GM23248 (cell line): ENCODE results near the gene BICC1. TPM values are rescaled to one million over a fixed set of nuclear protein-coding genes. Genes with fewer than 3 reads are reported as not detected.

ENCODE experiments used
- DNase-seq: peaks from one replicate; pipeline ENCODE4 v3.0.0-alpha.2; 2015
- H2AFZ ChIP-seq: fragments of 200-600 bp; sonication (generic); 2 replicates; pipeline ENCODE4 v1.6.1; 2016; ENCODE audit warnings: antibody characterized with exemption
- H3F3A ChIP-seq: fragments of 200-600 bp; sonication (generic); 2 replicates; pipeline ENCODE4 v1.6.1; 2016; ENCODE audit warnings: mild to moderate bottlenecking, antibody characterized with exemption, mixed run types; ENCODE audit not compliant: insufficient read depth
- H3K27ac ChIP-seq: fragments of 200-600 bp; sonication (generic); 2 replicates; pipeline ENCODE4 v1.5.1; 2016; ENCODE audit warnings: mild to moderate bottlenecking
- H3K27me3 ChIP-seq: fragments of 200-600 bp; sonication (generic); replicated peaks from 2 replicates; pipeline ENCODE4 v1.6.1; 2016; ENCODE audit warnings: mild to moderate bottlenecking; ENCODE audit not compliant: insufficient read depth
- H3K36me3 ChIP-seq: fragments of 200-600 bp; sonication (generic); 2 replicates; pipeline ENCODE4 v1.6.1; 2016; ENCODE audit warnings: low read depth, mild to moderate bottlenecking
- H3K4me1 ChIP-seq: fragments of 200-600 bp; sonication (generic); 2 replicates; pipeline ENCODE4 v1.6.1; 2016; ENCODE audit warnings: mild to moderate bottlenecking; ENCODE audit not compliant: insufficient read depth
- H3K4me2 ChIP-seq: fragments of 200-600 bp; sonication (generic); one replicate; pipeline ENCODE4 v1.6.1; 2016; ENCODE audit warnings: mild to moderate bottlenecking; ENCODE audit not compliant: unreplicated experiment
- H3K4me3 ChIP-seq: fragments of 200-600 bp; sonication (generic); 2 replicates; pipeline ENCODE4 v1.5.1; 2016; ENCODE audit warnings: mild to moderate bottlenecking
- H3K79me2 ChIP-seq: fragments of 200-600 bp; sonication (generic); 2 replicates; pipeline ENCODE4 v1.6.1; 2016; ENCODE audit warnings: mild to moderate bottlenecking; ENCODE audit not compliant: insufficient read depth
- H3K9ac ChIP-seq: fragments of 200-600 bp; sonication (generic); 2 replicates; pipeline ENCODE4 v1.6.1; 2016; ENCODE audit warnings: mild to moderate bottlenecking
- H3K9me2 ChIP-seq: fragments of 200-600 bp; sonication (generic); 2 replicates; pipeline ENCODE4 v1.6.1; 2016; ENCODE audit warnings: mixed run types, mild to moderate bottlenecking, moderate library complexity; ENCODE audit not compliant: insufficient read depth
- H3K9me3 ChIP-seq: fragments of 200-600 bp; sonication (generic); one replicate; pipeline ENCODE4 v1.6.1; 2017; ENCODE audit warnings: low read depth
- H4K20me1 ChIP-seq: fragments of 200-600 bp; sonication (generic); 2 replicates; pipeline ENCODE4 v1.6.0; 2016; ENCODE audit not compliant: insufficient read depth
- EZH2 ChIP-seq: fragments of 200-600 bp; sonication (generic); IDR thresholded peaks from 2 replicates; pipeline ENCODE4 v1.6.1; 2018; ENCODE audit warnings: antibody characterized with exemption, mild to moderate bottlenecking; ENCODE audit not compliant: insufficient read depth, poor library complexity, severe bottlenecking
- EZH2phosphoT487 ChIP-seq: fragments of 200-600 bp; sonication (generic); IDR thresholded peaks from 2 replicates; pipeline ENCODE4 v1.6.1; 2018; ENCODE audit warnings: antibody characterized with exemption, moderate library complexity, mild to moderate bottlenecking, low read depth; ENCODE audit not compliant: insufficient read depth
- WGBS, 2 experiments: methylation state at CpG; one replicate each; pipeline ENCODE4 v1.1.6; 2015 to 2017; ENCODE audit warnings: low lambda C conversion rate in 2 of 2, low coverage in 1 of 2; ENCODE audit errors: missing lambda C conversion rate in 2 of 2; 5-methylcytosine and 5-hydroxymethylcytosine counted together
- in situ Hi-C: fragments of 300-500 bp; cut with MboI; formaldehyde crosslinking; loops from 2 replicates; pipeline ENCODE4 v1.15.0; 2020
- polyA plus RNA-seq: library from polyadenylated mRNA; unstranded; fragments of >200 nt; fragmentation: Nextera tagmentation; extraction: Ambion mirVana; gene quantifications from 2 replicates; pipeline ENCODE4 v1.2.1, GENCODE V29; 2016
- total RNA-seq: library from RNA; depleted of rRNA; stranded (reverse); fragments of >200 nt; shearing (Covaris generic); gene quantifications from 2 replicates; pipeline ENCODE4 v1.2.3, GENCODE V29; 2014

Gene BICC1
- total and polyA plus RNA-seq, 2 experiments from 2014 or later: 80.5 to 97.0 TPM

DNA sequence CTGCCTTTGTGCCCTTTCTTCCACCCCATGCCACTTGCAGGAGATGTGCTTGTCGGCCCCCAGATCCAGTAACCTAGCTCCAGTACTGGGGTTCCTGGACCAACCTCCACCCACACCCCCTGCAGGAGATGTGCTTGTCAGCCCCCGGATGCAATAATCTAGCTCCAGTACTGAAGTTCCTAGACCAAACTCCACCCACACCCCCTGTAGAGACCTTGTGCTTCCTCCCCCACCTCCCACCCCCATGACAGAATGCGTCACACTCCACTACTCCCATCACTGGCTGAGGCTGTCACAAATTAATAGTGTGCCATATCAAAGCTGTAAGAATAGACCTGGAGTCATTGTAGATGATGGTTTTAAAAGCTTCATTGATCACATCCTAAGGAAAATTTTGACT, 185.0 kb downstream of the BICC1 start:
- H3K4me3 ChIP-seq: no peak overlapping the region
- no peak overlapping the region for H3K4me2 ChIP-seq
- no peak overlapping the region for H3K9ac ChIP-seq
- TF ChIP-seq EZH2 (no peak), EZH2phosphoT487 (no peak)
- peaks cover 46% of the 10 kb centered on the region for H3K4me1 ChIP-seq
- no peak overlapping the region for H3K27ac ChIP-seq
- H3K9me2 ChIP-seq: no peaks in the 10 kb centered on the region
- peaks cover 9% of the 10 kb centered on the region; the same call in 1 of the 2 replicates for H3K36me3 ChIP-seq
- H3K79me2 ChIP-seq: peaks cover 73% of the 10 kb centered on the region
- H3K27me3 ChIP-seq: no peaks in the 10 kb centered on the region
- 95 to 99% methylated on average over 2 to 3 of the region's 3 CpGs for WGBS, 2 experiments
- DNase-seq: no peak
- peaks cover 43% of the 10 kb centered on the region for H3F3A ChIP-seq
- no peaks in the 10 kb centered on the region for H3K9me3 ChIP-seq
- in situ Hi-C loops: no loop called here
- H4K20me1 ChIP-seq: no peaks in the 10 kb centered on the region
- no peak overlapping the region for H2AFZ ChIP-seq

DNA sequence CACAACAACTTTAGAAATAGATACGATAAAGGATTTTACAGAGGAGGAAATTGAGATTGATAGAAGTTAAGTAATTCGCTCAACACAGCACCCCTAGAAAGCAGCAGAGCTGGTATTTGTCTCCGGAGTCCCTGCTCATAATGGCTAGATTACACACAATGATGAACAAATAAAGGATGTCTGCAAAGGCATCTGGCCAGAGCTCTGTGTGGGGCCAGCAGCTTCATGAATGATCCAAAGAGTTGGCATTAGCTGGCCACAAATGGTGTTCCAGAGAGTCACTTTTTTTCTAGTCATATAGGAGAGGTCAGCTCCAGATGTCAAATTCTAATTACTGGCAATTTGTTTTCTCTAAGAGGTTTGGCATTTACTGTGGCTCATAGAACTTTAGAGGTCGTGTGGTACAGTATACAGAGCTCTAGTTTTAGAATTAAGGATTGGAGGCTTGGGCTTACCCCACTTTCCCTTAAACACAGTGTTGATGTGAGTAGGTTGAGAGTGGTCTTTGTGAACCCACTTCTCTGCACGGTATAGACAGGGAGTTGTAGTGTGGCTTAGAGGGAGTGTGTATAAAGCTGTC, 186.2 kb downstream of the BICC1 start:
- H3K79me2 ChIP-seq: peaks cover 80% of the 10 kb centered on the region
- peaks cover 58% of the 10 kb centered on the region for H3K4me1 ChIP-seq
- H2AFZ ChIP-seq: no peak overlapping the region
- no peak overlapping the region for H3K4me2 ChIP-seq
- H3K9me2 ChIP-seq: no peaks in the 10 kb centered on the region
- in situ Hi-C loops: no loop called here
- WGBS, 2 experiments: 64 to 65% methylated on average over 5 of the region's 5 CpGs
- H3K9me3 ChIP-seq: no peaks in the 10 kb centered on the region
- H3K36me3 ChIP-seq: peaks cover 9% of the 10 kb centered on the region; the same call in 1 of the 2 replicates
- H3K9ac ChIP-seq: no peak overlapping the region
- peak; percentile 63 for DNase-seq
- no peaks in the 10 kb centered on the region for H4K20me1 ChIP-seq
- TF ChIP-seq EZH2phosphoT487 (no peak), EZH2 (no peak)
- H3K27ac ChIP-seq: no peak overlapping the region
- no peaks in the 10 kb centered on the region for H3K27me3 ChIP-seq
- peaks cover 52% of the 10 kb centered on the region for H3F3A ChIP-seq
- H3K4me3 ChIP-seq: no peak overlapping the region

DNA sequence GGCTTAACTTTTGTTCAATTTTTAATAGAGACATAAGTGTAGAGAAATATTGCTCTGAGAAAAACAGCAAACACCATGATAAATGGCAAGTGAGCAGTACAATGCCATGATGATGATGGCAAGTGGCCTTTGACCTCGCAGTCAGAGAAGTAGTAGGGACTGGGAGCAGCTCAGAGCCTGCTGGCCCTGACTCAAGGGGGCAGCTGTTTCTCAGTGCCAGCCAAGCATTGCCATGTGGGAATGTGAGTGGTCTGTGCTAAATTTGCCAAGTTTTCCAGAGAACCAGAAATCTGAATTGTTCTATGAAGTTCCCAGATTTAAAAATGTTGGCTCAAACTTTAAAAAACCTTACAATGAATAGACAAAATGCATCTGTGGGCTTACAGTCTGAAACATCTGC, 187.9 kb downstream of the BICC1 start:
- 0 out of 2 replicates have a peak, but pooled peaks cover under 1% of the 10 kb centered on the region for H3K36me3 ChIP-seq
- H3K9ac ChIP-seq: peak overlapping the region; percentile 68
- no peak overlapping the region for H3K4me3 ChIP-seq
- H2AFZ ChIP-seq: no peak overlapping the region
- H3K79me2 ChIP-seq: peaks cover 66% of the 10 kb centered on the region
- peak overlapping the region; percentile 90 for H3K27ac ChIP-seq
- peak overlapping the region; percentile 66 for H3K4me2 ChIP-seq
- WGBS, 2 experiments: 47 to 50% methylated on average over 1 of the region's 1 CpG
- peaks cover 65% of the 10 kb centered on the region for H3F3A ChIP-seq
- in situ Hi-C loops: no loop called here
- peak; percentile 23 for DNase-seq
- H3K9me2 ChIP-seq: no peaks in the 10 kb centered on the region
- no peaks in the 10 kb centered on the region for H4K20me1 ChIP-seq
- TF ChIP-seq EZH2: no peak
- TF ChIP-seq EZH2phosphoT487: no peak
- H3K4me1 ChIP-seq: peaks cover 75% of the 10 kb centered on the region
- H3K9me3 ChIP-seq: no peaks in the 10 kb centered on the region
- no peaks in the 10 kb centered on the region for H3K27me3 ChIP-seq

DNA sequence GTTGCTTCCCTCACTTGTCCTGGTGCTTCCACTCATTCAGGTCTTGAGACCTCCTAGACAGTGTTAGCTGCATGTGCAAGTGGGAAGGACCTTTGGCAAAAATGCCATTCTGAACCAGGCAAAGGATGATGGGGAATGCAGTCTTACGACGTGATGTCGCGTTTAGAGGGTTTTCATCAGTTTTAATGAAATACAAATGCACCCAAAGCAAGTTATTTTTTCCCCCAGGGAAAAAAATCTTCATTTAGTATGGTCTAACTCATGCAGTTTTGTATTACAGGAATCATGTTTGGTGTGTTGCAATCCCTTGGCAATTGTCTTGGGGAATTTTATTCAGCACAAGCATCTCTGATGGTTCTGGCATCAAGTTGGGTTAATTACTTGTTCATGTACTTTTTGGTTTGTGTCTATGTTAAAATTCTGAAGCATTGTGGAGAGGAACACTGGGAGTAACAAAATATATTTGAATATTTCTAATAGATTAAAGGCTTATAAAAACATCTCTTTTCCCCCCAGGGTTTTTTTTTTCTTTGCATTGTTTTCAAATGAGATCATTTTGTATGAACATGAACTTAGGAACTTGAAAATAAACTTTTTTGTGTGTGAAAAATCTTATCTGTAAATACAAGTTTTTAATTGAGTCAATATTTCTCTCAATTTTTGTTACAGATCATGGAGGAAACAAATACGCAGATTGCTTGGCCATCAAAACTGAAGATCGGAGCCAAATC, 188.9 kb downstream of the BICC1 start:
- H4K20me1 ChIP-seq: no peaks in the 10 kb centered on the region
- H2AFZ ChIP-seq: no peak overlapping the region
- peak overlapping the region; percentile 49 for H3K4me3 ChIP-seq
- no peaks in the 10 kb centered on the region for H3K9me2 ChIP-seq
- peak overlapping the region; percentile 66 for H3K4me2 ChIP-seq
- peak overlapping the region; percentile 90 for H3K27ac ChIP-seq
- TF ChIP-seq EZH2phosphoT487 (no peak), EZH2 (no peak)
- no peaks in the 10 kb centered on the region for H3K36me3 ChIP-seq
- peak; percentile 89 for DNase-seq
- 2 to 4% methylated on average over 6 of the region's 6 CpGs for WGBS, 2 experiments
- H3K9ac ChIP-seq: peak overlapping the region; percentile 68
- H3K4me1 ChIP-seq: peaks cover 81% of the 10 kb centered on the region
- no peaks in the 10 kb centered on the region for H3K9me3 ChIP-seq
- H3K79me2 ChIP-seq: peaks cover 62% of the 10 kb centered on the region
- H3F3A ChIP-seq: peaks cover 71% of the 10 kb centered on the region
- in situ Hi-C loops: no loop called here
- H3K27me3 ChIP-seq: no peaks in the 10 kb centered on the region
